Measurements from ENCODE around the gene INSYN2B.

The INSYN2B gene

DNA sequence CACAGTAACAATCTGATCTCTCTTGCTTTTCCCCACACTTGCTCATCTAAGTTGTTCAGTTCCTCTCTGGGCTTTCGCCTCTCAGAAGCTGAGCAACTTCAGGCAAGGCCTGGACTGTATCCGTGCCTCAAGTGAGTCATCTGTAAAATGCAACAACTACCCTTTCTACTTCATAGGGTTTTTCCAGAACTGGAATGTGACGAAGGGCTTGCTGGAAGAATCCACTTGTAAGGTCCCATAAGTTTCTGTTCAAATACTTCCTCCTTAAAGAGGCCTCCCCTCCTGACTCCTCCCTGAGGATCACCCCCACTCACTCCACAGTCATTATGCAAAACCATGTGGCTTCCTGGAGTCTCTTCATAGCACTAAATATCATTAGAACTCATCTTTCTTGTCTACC is 17.5 kb upstream of the INSYN2B start:
- Histone ChIP-seq H3K4me1 (ENCODE audit: low read length) (no peaks in the 10 kb centered on the region), H3K4me2 (ENCODE audit: low read depth, low read length) (no peak overlapping the region), H3K27me3 (replicated peaks; ENCODE audit: insufficient read depth, low read length) (no peaks in the 10 kb centered on the region), H3K4me3 (ENCODE audit: low read length) (no peak overlapping the region), H3K79me2 (ENCODE audit: low read length) (no peaks in the 10 kb centered on the region), H3K9me2 (replicated peaks; ENCODE audit: insufficient read depth, low read length) (no peaks in the 10 kb centered on the region), H2AFZ (ENCODE audit: low read length) (no peak overlapping the region), H4K20me1 (ENCODE audit: insufficient read depth, low read length) (no peaks in the 10 kb centered on the region), H3K9ac (ENCODE audit: low read length) (no peak overlapping the region), H3F3A (ENCODE audit: insufficient read depth, low read length) (no peaks in the 10 kb centered on the region), H3K27ac (ENCODE audit: low read length) (no peak overlapping the region), H3K36me3 (replicated peaks; ENCODE audit: insufficient read depth, low read length) (no peaks in the 10 kb centered on the region; the same call in 1 of the 2 replicates), H3K9me3 (replicated peaks; ENCODE audit: insufficient read depth, low read length) (no peaks in the 10 kb centered on the region)
- DNase-seq, result no peak
- TF ChIP-seq EZH2phosphoT487 (IDR thresholded peaks at IDR 0.05; ENCODE audit: low read length) (no peak), EZH2 (optimal IDR thresholded peaks at IDR 0.05; ENCODE audit: low read depth, low read length) (no peak)
- TF ChIP-seq, protein P1, sequence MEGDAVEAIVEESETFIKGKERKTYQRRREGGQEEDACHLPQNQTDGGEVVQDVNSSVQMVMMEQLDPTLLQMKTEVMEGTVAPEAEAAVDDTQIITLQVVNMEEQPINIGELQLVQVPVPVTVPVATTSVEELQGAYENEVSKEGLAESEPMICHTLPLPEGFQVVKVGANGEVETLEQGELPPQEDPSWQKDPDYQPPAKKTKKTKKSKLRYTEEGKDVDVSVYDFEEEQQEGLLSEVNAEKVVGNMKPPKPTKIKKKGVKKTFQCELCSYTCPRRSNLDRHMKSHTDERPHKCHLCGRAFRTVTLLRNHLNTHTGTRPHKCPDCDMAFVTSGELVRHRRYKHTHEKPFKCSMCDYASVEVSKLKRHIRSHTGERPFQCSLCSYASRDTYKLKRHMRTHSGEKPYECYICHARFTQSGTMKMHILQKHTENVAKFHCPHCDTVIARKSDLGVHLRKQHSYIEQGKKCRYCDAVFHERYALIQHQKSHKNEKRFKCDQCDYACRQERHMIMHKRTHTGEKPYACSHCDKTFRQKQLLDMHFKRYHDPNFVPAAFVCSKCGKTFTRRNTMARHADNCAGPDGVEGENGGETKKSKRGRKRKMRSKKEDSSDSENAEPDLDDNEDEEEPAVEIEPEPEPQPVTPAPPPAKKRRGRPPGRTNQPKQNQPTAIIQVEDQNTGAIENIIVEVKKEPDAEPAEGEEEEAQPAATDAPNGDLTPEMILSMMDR (IDR thresholded peaks at IDR 0.05; ENCODE audit: low read length), result no peak

GRCh38 chr5:169993485-169993790 is 13.1 kb upstream of the INSYN2B start:
- no peak for DNase-seq
- H3K27me3 ChIP-seq (replicated peaks; ENCODE audit: insufficient read depth, low read length), result no peaks in the 10 kb centered on the region
- no peaks in the 10 kb centered on the region for H3K79me2 ChIP-seq (ENCODE audit: low read length)
- no peak overlapping the region for H3K27ac ChIP-seq (ENCODE audit: low read length)
- no peak overlapping the region for H3K4me3 ChIP-seq (ENCODE audit: low read length)
- no peak for TF ChIP-seq EZH2phosphoT487 (IDR thresholded peaks at IDR 0.05; ENCODE audit: low read length)
- no peak for TF ChIP-seq EZH2 (optimal IDR thresholded peaks at IDR 0.05; ENCODE audit: low read depth, low read length)
- TF ChIP-seq, protein P1 (IDR thresholded peaks at IDR 0.05; ENCODE audit: low read length), result no peak
- H3K9me3 ChIP-seq (replicated peaks; ENCODE audit: insufficient read depth, low read length), result no peaks in the 10 kb centered on the region
- H3K36me3 ChIP-seq (replicated peaks; ENCODE audit: insufficient read depth, low read length), result no peaks in the 10 kb centered on the region; the same call in 1 of the 2 replicates
- no peak overlapping the region for H3K4me2 ChIP-seq (ENCODE audit: low read depth, low read length)
- no peaks in the 10 kb centered on the region for H3F3A ChIP-seq (ENCODE audit: insufficient read depth, low read length)
- H3K9me2 ChIP-seq (replicated peaks; ENCODE audit: insufficient read depth, low read length), result no peaks in the 10 kb centered on the region
- no peak overlapping the region for H3K9ac ChIP-seq (ENCODE audit: low read length)
- no peak overlapping the region for H2AFZ ChIP-seq (ENCODE audit: low read length)
- no peaks in the 10 kb centered on the region for H3K4me1 ChIP-seq (ENCODE audit: low read length)
- H4K20me1 ChIP-seq (ENCODE audit: insufficient read depth, low read length), result no peaks in the 10 kb centered on the region

GRCh38 chr5:169992789-169993484 is 12.6 kb upstream of the INSYN2B start:
- no peaks in the 10 kb centered on the region; the same call in 1 of the 2 replicates for H3K36me3 ChIP-seq (replicated peaks; ENCODE audit: insufficient read depth, low read length)
- H4K20me1 ChIP-seq (ENCODE audit: insufficient read depth, low read length), result no peaks in the 10 kb centered on the region
- H3K4me2 ChIP-seq (ENCODE audit: low read depth, low read length), result no peak overlapping the region
- TF ChIP-seq EZH2 (optimal IDR thresholded peaks at IDR 0.05; ENCODE audit: low read depth, low read length) (no peak), EZH2phosphoT487 (IDR thresholded peaks at IDR 0.05; ENCODE audit: low read length) (no peak)
- TF ChIP-seq, protein P1 (IDR thresholded peaks at IDR 0.05; ENCODE audit: low read length), result no peak
- H3K9me2 ChIP-seq (replicated peaks; ENCODE audit: insufficient read depth, low read length), result no peaks in the 10 kb centered on the region
- H3K9ac ChIP-seq (ENCODE audit: low read length), result no peak overlapping the region
- H3F3A ChIP-seq (ENCODE audit: insufficient read depth, low read length), result no peaks in the 10 kb centered on the region
- H3K9me3 ChIP-seq (replicated peaks; ENCODE audit: insufficient read depth, low read length), result no peaks in the 10 kb centered on the region
- no peaks in the 10 kb centered on the region for H3K4me1 ChIP-seq (ENCODE audit: low read length)
- no peak overlapping the region for H3K27ac ChIP-seq (ENCODE audit: low read length)
- no peak overlapping the region for H2AFZ ChIP-seq (ENCODE audit: low read length)
- no peaks in the 10 kb centered on the region for H3K27me3 ChIP-seq (replicated peaks; ENCODE audit: insufficient read depth, low read length)
- no peak for DNase-seq
- H3K79me2 ChIP-seq (ENCODE audit: low read length), result no peaks in the 10 kb centered on the region
- no peak overlapping the region for H3K4me3 ChIP-seq (ENCODE audit: low read length)
